CD4-positive, alpha-beta T cell treated with Interleukin-12 subunit alpha and Interleukin-12 subunit beta, for 1 hour (primary cell): ENCODE measurements around the gene SULT2B1.

ENCODE experiments used
- DNase-seq: peaks from one replicate; pipeline ENCODE4 v3.0.0-alpha.2; 2020

SULT2B1 gene

GRCh38 chr19:48637449-48637947 is 85.5 kb downstream of the SULT2B1 start:
- peak; percentile 100 for DNase-seq

GRCh38 chr19:48637948-48638830 is 86.2 kb downstream of the SULT2B1 start:
- peak; percentile 93 for DNase-seq

- no peak for DNase-seq
Observed at GRCh38 chr19:48638831-48639381, 86.9 kb downstream of the SULT2B1 start.

GRCh38 chr19:48639483-48640375 is 87.8 kb downstream of the SULT2B1 start:
- peak; percentile 57 for DNase-seq

- no peak for DNase-seq
Observed at GRCh38 chr19:48641850-48642249, 89.9 kb downstream of the SULT2B1 start.

GRCh38 chr19:48642862-48643261 is 90.9 kb downstream of the SULT2B1 start:
- DNase-seq: no peak

GRCh38 chr19:48644355-48644754 is 92.4 kb downstream of the SULT2B1 start:
- no peak for DNase-seq

- DNase-seq: peak; percentile 83
Observed at GRCh38 chr19:48644839-48645619, 93.1 kb downstream of the SULT2B1 start.

GRCh38 chr19:48645620-48646000 is 93.6 kb downstream of the SULT2B1 start:
- DNase-seq: no peak

- peak; percentile 95 for DNase-seq
Observed at GRCh38 chr19:48646001-48646721, 94.2 kb downstream of the SULT2B1 start, which contains the start of gene CA11. Gene CA11, minus strand, starts transcription at chr19:48646187. Its CDS starts 555 bp downstream, at chr19:48645632.

GRCh38 chr19:48646722-48647216 is 94.8 kb downstream of the SULT2B1 start:
- DNase-seq: no peak

- DNase-seq: no peak
Observed at GRCh38 chr19:48648134-48648533, 96.2 kb downstream of the SULT2B1 start.
